ENCODE data around the gene ERICH2. TPM values are rescaled to one million over a fixed set of nuclear protein-coding genes. Genes with fewer than 3 reads are reported as not detected.
"Not testable (repeated sequence)": the region's sequence is repeated elsewhere in the genome, so short reads cannot be mapped to it uniquely, and the experiment has no call there.

Gene ERICH2
- total RNA-seq, 4 donors from 2014 or later = not detected

DNA sequence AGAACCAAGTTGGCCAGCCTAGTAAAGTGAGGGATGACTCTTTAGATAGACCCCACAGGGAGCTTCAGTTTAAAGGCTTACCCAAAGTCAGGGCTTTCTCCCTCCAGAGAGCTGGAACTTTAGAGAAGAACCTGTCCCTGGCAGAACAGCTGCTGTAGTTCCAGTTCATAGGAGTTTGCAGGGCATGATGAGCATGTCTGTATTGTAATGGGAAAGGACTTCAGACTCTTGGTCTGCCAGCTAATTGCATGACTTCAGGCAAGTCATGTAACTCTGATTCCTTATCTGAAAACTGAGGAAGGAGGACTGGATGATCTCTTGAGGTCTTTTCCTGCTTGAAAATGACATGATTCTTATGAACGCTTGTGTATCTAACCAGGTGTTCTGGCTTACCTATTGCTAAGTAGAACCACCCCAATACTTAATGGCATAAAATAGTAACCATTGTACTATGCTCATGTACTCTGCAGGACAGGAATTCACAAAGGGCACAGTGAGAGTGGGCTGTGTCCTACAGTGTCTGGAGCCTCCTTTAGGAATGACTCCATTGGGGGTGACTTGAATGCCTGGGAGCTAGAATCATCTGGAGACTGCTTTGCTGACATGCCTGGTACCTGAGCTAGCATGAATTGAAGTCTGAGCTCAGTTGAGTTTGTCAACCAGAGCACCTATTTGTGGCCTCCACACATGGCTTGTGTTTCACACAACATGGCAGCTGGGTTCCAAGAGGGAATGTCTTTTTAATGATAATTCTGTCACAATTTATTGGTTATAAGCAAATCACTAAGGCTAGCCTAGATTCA is 36.2 kb upstream of the ERICH2 start:
- WGBS, 2 donors = 0 to 44% methylated on average over 1 of the region's 1 CpG
- no peak overlapping the region for H3K27ac ChIP-seq
- H3K27me3 ChIP-seq = peaks cover 0 to 6% (median 0%) of the 10 kb centered on the region in 4 donors
- intact Hi-C loops (cut with DNase I) = no loop called here
- no peaks in the 10 kb centered on the region for H3K4me1 ChIP-seq
- TF ChIP-seq, protein P1, sequence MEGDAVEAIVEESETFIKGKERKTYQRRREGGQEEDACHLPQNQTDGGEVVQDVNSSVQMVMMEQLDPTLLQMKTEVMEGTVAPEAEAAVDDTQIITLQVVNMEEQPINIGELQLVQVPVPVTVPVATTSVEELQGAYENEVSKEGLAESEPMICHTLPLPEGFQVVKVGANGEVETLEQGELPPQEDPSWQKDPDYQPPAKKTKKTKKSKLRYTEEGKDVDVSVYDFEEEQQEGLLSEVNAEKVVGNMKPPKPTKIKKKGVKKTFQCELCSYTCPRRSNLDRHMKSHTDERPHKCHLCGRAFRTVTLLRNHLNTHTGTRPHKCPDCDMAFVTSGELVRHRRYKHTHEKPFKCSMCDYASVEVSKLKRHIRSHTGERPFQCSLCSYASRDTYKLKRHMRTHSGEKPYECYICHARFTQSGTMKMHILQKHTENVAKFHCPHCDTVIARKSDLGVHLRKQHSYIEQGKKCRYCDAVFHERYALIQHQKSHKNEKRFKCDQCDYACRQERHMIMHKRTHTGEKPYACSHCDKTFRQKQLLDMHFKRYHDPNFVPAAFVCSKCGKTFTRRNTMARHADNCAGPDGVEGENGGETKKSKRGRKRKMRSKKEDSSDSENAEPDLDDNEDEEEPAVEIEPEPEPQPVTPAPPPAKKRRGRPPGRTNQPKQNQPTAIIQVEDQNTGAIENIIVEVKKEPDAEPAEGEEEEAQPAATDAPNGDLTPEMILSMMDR (IDR thresholded peaks at IDR 0.05) = no peak
- no peak for TF ChIP-seq POLR2A (IDR thresholded peaks at IDR 0.05)
- no peak overlapping the region for H3K4me3 ChIP-seq
- H3K36me3 ChIP-seq = no peaks in the 10 kb centered on the region
- DNase-seq = no peak
- H3K9me3 ChIP-seq = no peaks in the 10 kb centered on the region

DNA sequence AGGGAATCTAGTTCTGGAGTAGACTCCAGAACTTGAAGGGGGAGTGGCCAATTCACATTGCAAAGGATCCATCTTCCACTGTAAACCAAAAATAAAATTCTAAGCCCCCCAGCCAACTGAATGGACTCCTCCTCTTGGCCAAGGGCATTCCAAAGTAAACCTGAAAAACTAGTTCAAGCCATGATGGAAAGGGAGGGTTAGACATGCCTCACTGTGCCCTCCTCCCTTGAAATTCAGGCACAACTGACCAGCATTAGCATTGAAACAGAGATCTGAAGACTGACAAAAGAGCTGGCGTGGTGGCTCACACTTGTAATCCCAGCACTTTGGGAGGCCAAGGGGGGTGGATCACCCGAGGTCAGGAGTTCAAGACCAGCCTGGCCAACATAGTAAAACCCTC is 35.6 kb upstream of the ERICH2 start:
- H3K27me3 ChIP-seq; intact Hi-C loops (cut with DNase I); H3K36me3 ChIP-seq; DNase-seq; H3K4me3 ChIP-seq; H3K27ac ChIP-seq; H3K9me3 ChIP-seq; H3K4me1 ChIP-seq: not testable (repeated sequence)
- WGBS, 2 donors = 39 to 68% methylated on average over 2 of the region's 2 CpGs

DNA sequence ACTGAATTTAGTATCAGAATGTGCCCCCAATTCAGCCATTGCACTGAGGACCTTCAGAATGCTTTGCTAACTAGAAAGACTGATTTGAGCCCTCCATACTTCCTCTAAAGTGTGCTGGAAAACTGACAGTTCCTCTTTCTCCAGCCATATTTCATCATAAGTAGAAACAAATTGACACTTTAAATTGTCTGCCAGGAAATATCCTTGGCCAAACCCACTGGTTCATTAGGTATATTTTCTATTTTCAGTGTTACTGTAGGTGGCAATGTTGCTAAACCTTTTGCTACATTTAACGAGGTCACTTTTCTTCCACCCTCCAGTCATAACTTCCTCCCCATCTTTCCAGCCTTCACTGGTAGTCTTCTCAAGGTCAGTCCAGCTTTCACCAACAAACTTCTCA is 33.5 kb upstream of the ERICH2 start:
- no peak for DNase-seq
- H3K27ac ChIP-seq = no peak overlapping the region
- WGBS, 2 donors = 27 to 33% methylated on average over 1 of the region's 1 CpG
- no peak for TF ChIP-seq POLR2A (IDR thresholded peaks at IDR 0.05)
- TF ChIP-seq, protein P1 (IDR thresholded peaks at IDR 0.05) = no peak
- no peaks in the 10 kb centered on the region for H3K9me3 ChIP-seq
- peaks cover 0 to 12% (median 0%) of the 10 kb centered on the region in 4 donors for H3K27me3 ChIP-seq
- no peaks in the 10 kb centered on the region for H3K36me3 ChIP-seq
- no peak overlapping the region for H3K4me3 ChIP-seq
- intact Hi-C loops (cut with DNase I) = no loop called here
- H3K4me1 ChIP-seq = no peaks in the 10 kb centered on the region

DNA sequence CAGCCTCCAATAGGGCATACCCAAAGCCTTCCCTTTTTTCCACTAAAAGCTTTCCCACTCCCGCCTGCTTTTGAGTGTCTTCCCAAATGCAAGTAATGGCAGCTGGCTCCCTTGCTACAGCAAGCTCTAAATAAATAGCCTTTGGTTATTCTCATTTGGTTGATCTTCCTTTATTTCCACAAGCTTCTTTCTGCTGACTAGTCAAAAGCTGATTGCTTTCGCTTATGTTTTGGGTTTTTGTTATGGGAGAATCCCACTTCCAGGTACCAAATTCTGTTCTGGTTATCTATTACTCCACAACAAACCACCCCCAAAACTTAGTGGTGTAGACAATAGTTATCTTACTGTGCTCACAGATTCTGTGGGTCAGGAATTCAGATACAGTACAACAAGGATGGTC is 32.8 kb upstream of the ERICH2 start:
- peaks cover 0 to 20% (median 0%) of the 10 kb centered on the region in 4 donors for H3K27me3 ChIP-seq
- TF ChIP-seq, protein P1 (IDR thresholded peaks at IDR 0.05) = no peak
- no peak for TF ChIP-seq POLR2A (IDR thresholded peaks at IDR 0.05)
- no peaks in the 10 kb centered on the region for H3K4me1 ChIP-seq
- 88 to 97% methylated on average over 2 of the region's 2 CpGs for WGBS, 2 donors
- intact Hi-C loops (cut with DNase I) = no loop called here
- H3K4me3 ChIP-seq = no peak overlapping the region
- no peak for DNase-seq
- H3K27ac ChIP-seq = no peak overlapping the region
- H3K9me3 ChIP-seq = no peaks in the 10 kb centered on the region
- no peaks in the 10 kb centered on the region for H3K36me3 ChIP-seq

DNA sequence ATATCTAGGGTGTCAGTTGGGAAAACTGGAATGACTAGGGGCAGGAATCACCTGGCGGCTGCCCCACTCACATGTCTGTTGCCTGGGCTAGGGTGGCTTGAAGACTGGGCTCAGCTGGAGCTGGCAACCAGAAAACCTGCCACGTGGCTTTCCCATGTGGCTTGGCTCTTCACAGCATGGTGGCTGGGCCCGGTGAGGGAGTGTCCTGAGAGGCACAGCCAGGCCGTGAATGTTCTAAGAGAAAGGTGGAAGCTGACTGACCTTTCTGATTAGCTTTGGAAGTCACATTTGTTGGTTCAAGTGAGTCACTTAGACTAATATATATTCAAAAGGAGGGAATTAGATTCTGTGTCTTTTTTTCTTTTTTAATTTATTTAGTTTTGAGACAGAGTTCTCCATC is 32.4 kb upstream of the ERICH2 start:
- no peak overlapping the region for H3K27ac ChIP-seq
- intact Hi-C loops (cut with DNase I) = no loop called here
- WGBS, 2 donors = 71 to 80% methylated on average over 2 to 4 of the region's 4 CpGs
- H3K27me3 ChIP-seq = peaks cover 0 to 24% (median 0%) of the 10 kb centered on the region in 4 donors
- no peaks in the 10 kb centered on the region for H3K9me3 ChIP-seq
- no peak for DNase-seq
- H3K4me3 ChIP-seq = no peak overlapping the region
- TF ChIP-seq POLR2A (IDR thresholded peaks at IDR 0.05) = no peak
- TF ChIP-seq, protein P1 (IDR thresholded peaks at IDR 0.05) = no peak
- H3K36me3 ChIP-seq = no peaks in the 10 kb centered on the region
- H3K4me1 ChIP-seq = no peaks in the 10 kb centered on the region

Data from esophagus squamous epithelium (tissue), 5 donors.